GM12878 (cell line): Measurements from ENCODE around the gene SEPTIN1. TPM values are rescaled to one million over a fixed set of nuclear protein-coding genes. Genes with fewer than 3 reads are reported as not detected.
A peak's percentile ranks its signal among the peaks of the same experiment; 100 is the strongest.

Source experiments
- ATAC-seq: fragments of 200-7000 bp; cut with Tn5 transposase; 3 replicates; pipeline ENCODE4 v1.9.1; 2020; ENCODE audit warnings: mild to moderate bottlenecking, moderate library complexity
- BruUV-seq: library from RNA; stranded (reverse); fragments of 400-500 nt; replicated peaks from 2 replicates; lab custom pipeline; 2021; lab: Mats Ljungman, UMichigan
- CTCF ChIA-PET: fragments of 300-600 bp; sonication (Branson Sonifier 250); formaldehyde crosslinking; extraction: SDS; loops from one replicate; lab custom pipeline; 2021; ENCODE audit warnings: inconsistent platforms; lab: Yijun Ruan, JAX
- POLR2A ChIA-PET: fragments of 350-600 bp; formaldehyde crosslinking; extraction: SDS; loops from one replicate; lab custom pipeline; 2021; ENCODE audit warnings: inconsistent platforms; lab: Charles Lee
- RAD21 ChIA-PET: fragments of 300-600 bp; sonication (Branson Sonifier 250); formaldehyde crosslinking; loops from one replicate; lab custom pipeline; 2023; ENCODE audit warnings: antibody characterized with exemption; ENCODE audit not compliant: unreplicated experiment; lab: Charles Lee
- SMC1A ChIA-PET: fragments of 300-600 bp; sonication (Branson Sonifier 250); formaldehyde crosslinking; loops from one replicate; lab custom pipeline; 2023; ENCODE audit not compliant: unreplicated experiment, uncharacterized antibody; lab: Charles Lee
- DNase-seq: peaks from one replicate; pipeline ENCODE4 v3.0.0-alpha.2; 2011; ENCODE audit warnings: low read depth, low spot score
- FAIRE-seq: peaks from 3 replicates; lab custom pipeline; 2011; peaks lifted over from hg19 to GRCh38; lab: Jason Lieb, UNC
- H2AFZ ChIP-seq: 2 replicates; pipeline ENCODE4 v1.6.0; 2011; ENCODE audit warnings: low read depth, low read length, control low read depth; ENCODE audit not compliant: control insufficient read depth
- H3K27ac ChIP-seq: 2 replicates; pipeline ENCODE4 v1.5.1; 2011; ENCODE audit warnings: control low read depth; ENCODE audit not compliant: control insufficient read depth, insufficient read depth
- H3K27me3 ChIP-seq, 2 experiments: replicated peaks in 1 of 2; 2 replicates each; pipeline versions ENCODE4 v1.6.0 to v1.6.1; 2011; ENCODE audit warnings: low read length in 1 of 2; ENCODE audit not compliant: control insufficient read depth in 2 of 2, insufficient read depth in 2 of 2
- H3K36me3 ChIP-seq, 2 experiments: 2 replicates each; pipeline ENCODE4 v1.5.1; 2011; ENCODE audit warnings: low read length in 1 of 2; ENCODE audit not compliant: control insufficient read depth in 2 of 2, insufficient read depth in 2 of 2
- H3K4me1 ChIP-seq: 2 replicates; pipeline ENCODE4 v1.6.1; 2011; ENCODE audit warnings: mild to moderate bottlenecking, low read length, moderate library complexity, mixed read lengths; ENCODE audit not compliant: control insufficient read depth, insufficient read depth
- H3K4me2 ChIP-seq: 2 replicates; pipeline ENCODE4 v1.6.0; 2011; ENCODE audit warnings: control low read depth; ENCODE audit not compliant: control insufficient read depth, insufficient read depth
- H3K4me3 ChIP-seq: fragments of 200-600 bp; sonication (generic); 2 replicates; pipeline ENCODE4 v1.5.1; 2016
- H3K79me2 ChIP-seq: 2 replicates; pipeline ENCODE4 v1.6.0; 2011; ENCODE audit warnings: low read length; ENCODE audit not compliant: control insufficient read depth, insufficient read depth
- H3K9ac ChIP-seq: 2 replicates; pipeline ENCODE4 v1.8.0; 2011; ENCODE audit warnings: low read length, control low read depth, mixed read lengths; ENCODE audit not compliant: control insufficient read depth, insufficient read depth
- H3K9me3 ChIP-seq: replicated peaks from 3 replicates; pipeline ENCODE4 v1.5.1; 2011; ENCODE audit warnings: mild to moderate bottlenecking, low read length; ENCODE audit not compliant: control insufficient read depth, insufficient read depth
- H4K20me1 ChIP-seq: 2 replicates; pipeline ENCODE4 v1.6.0; 2011; ENCODE audit not compliant: control insufficient read depth, insufficient read depth
- CEBPB ChIP-seq, 2 experiments: fragments of 150-350 bp in 1 of 2; IDR thresholded peaks; 2 replicates each; pipeline ENCODE4 v1.6.1; 2012 to 2014; ENCODE audit warnings: low read depth in 2 of 2, low read length in 2 of 2, borderline replicate concordance in 1 of 2, inconsistent platforms in 1 of 2
- FOXK2 ChIP-seq: fragments of 450-650 bp; IDR thresholded peaks from 2 replicates; pipeline ENCODE4 v1.6.1; 2017; ENCODE audit warnings: mild to moderate bottlenecking, moderate library complexity
- MXI1 ChIP-seq: fragments of 150-350 bp; IDR thresholded peaks from 2 replicates; pipeline ENCODE4 v1.6.1; 2011; ENCODE audit warnings: low read depth, mild to moderate bottlenecking, inconsistent platforms, low read length, improper control_type of control experiment
- NR2C1 ChIP-seq: fragments of 450-650 bp; IDR thresholded peaks from 2 replicates; pipeline ENCODE4 v1.6.1; 2017; ENCODE audit warnings: antibody characterized with exemption, mild to moderate bottlenecking, moderate library complexity
- NR2C2 ChIP-seq: IDR thresholded peaks from 2 replicates; pipeline ENCODE4 v1.6.1; 2011; ENCODE audit warnings: borderline replicate concordance, low read depth; ENCODE audit not compliant: control insufficient read depth, insufficient read length
- SMC3 ChIP-seq: IDR thresholded peaks from 2 replicates; pipeline ENCODE4 v1.6.1; 2011; ENCODE audit warnings: low read length, improper control_type of control experiment, borderline replicate concordance
- SUPT20H ChIP-seq: IDR thresholded peaks from 2 replicates; pipeline ENCODE4 v1.6.1; 2011; ENCODE audit warnings: low read depth, mild to moderate bottlenecking, low read length, moderate library complexity, borderline replicate concordance; ENCODE audit not compliant: control insufficient read depth
- ZNF384 ChIP-seq: IDR thresholded peaks from 2 replicates; pipeline ENCODE4 v1.6.1; 2012; ENCODE audit warnings: low read depth, mild to moderate bottlenecking, low read length, improper control_type of control experiment, borderline replicate concordance
- WGBS: methylation state at CpG from one replicate; pipeline ENCODE4 v1.1.6; 2016; ENCODE audit warnings: low lambda C conversion rate; ENCODE audit not compliant: insufficient replicate concordance, insufficient coverage; ENCODE audit errors: missing lambda C conversion rate; 5-methylcytosine and 5-hydroxymethylcytosine counted together
- in situ Hi-C: fragments of 300-500 bp; cut with MboI; formaldehyde crosslinking; loops from 9 replicates; pipeline ENCODE4 v1.14.3; 2018; ENCODE audit warnings: mixed read lengths
- intact Hi-C: fragments of 100-400 bp; cut with micrococcal nuclease; formaldehyde crosslinking; loops from one replicate; pipeline ENCODE4 v1.14.2; 2022; ENCODE audit not compliant: unreplicated experiment
- polyA plus RNA-seq, 11 experiments: library from polyadenylated mRNA; depleted of rRNA in 4 of 11; unstranded in 6 of 11; stranded (reverse) in 5 of 11; fragments of >200 nt; fragmentation: Nextera tagmentation in 4 of 11; fragmentation: Illumina TruSeq in 1 of 11; extraction: Ambion mirVana in 4 of 11; extraction: Trizol in 1 of 11; gene quantifications; 1 replicate in 1 of 11; 2 replicates in 10 of 11; pipeline versions ENCODE4 v1.2.1 to v1.2.3, GENCODE V29; 2011 to 2016; ENCODE audit warnings: inconsistent platforms in 2 of 11, missing spikeins in 2 of 11, low read depth in 1 of 11
- total RNA-seq, 4 experiments: library from RNA; depleted of rRNA in 3 of 4; stranded (reverse); fragments of >200 nt in 3 of 4; fragmentation: Illumina TruSeq in 1 of 4; extraction: Trizol in 1 of 4; gene quantifications; 2 replicates each; pipeline versions ENCODE4 v1.2.1 to v1.2.3, GENCODE V29; 2013 to 2021

SEPTIN1 gene
- total and polyA plus RNA-seq, 10 of the 15 experiments (the other 5 are each of a cell fraction or from before 2014, with no cell fraction given): 2.8 to 153 (median 94.1) TPM

GRCh38 chr16:30380803-30381208, 1.6 kb downstream of the SEPTIN1 start:
- Histone ChIP-seq H2AFZ (no peak overlapping the region), H3K27me3 (no peaks in the 10 kb centered on the region), H3K4me3 (peak overlapping the region; percentile 97; the same call in 1 of the 2 replicates), H3K27ac (no peak overlapping the region), H3K79me2 (peaks cover 27% of the 10 kb centered on the region), H4K20me1 (no peaks in the 10 kb centered on the region), H3K4me1 (peaks cover 28% of the 10 kb centered on the region), H3K9ac (no peak overlapping the region), H3K4me2 (peak overlapping the region; percentile 94), H3K36me3 (peaks cover 0 to 4% of the 10 kb centered on the region in 2 experiments; a peak in 2 of 4 replicates), H3K9me3 (no peaks in the 10 kb centered on the region)
- ATAC-seq (no peak), DNase-seq (no peak), FAIRE-seq (no peak)
- intact Hi-C loops (no loop called here), in situ Hi-C loops (no loop called here)
- TF ChIP-seq CEBPB (IDR thresholded peaks at IDR 0.05; ENCODE audit: borderline replicate concordance in 1 of 2, low read depth in 2 of 2, low read length in 2 of 2): no peak
- TF ChIP-seq NR2C1: peak; percentile 74
- TF ChIP-seq NR2C2: peak; percentile 82
- TF ChIP-seq SUPT20H: no peak
- TF ChIP-seq MXI1: no peak
- no peak for TF ChIP-seq FOXK2
- no peak for TF ChIP-seq ZNF384
- TF ChIP-seq SMC3: no peak
- WGBS: 91% methylated on average over 6 of the region's 6 CpGs
- RAD21 ChIA-PET: interaction anchor here (1.3 to 3.2 kb wide), 2 partner anchors 10 to 27 kb away, joined by 3 to 25 read pairs; partner anchors contain the start of genes TBC1D10B and ZNF771
- POLR2A ChIA-PET: interaction anchor here (0.5 to 4.3 kb wide), 3 partner anchors 10 to 29 kb away, joined by 4 to 37 read pairs (median 4); partner anchors contain the start of gene TBC1D10B
- SMC1A ChIA-PET: interaction anchor here (0.6 to 3.3 kb wide), 4 partner anchors 10 to 35 kb away, joined by 3 to 12 read pairs (median 4); no protein-coding TSS in a partner anchor
- CTCF ChIA-PET: interaction anchor here (1.0 kb wide), 1 partner anchor 155 kb away, joined by 3 read pairs; no protein-coding TSS in a partner anchor
- BruUV-seq: no TSS peak
